Mesothelial cell of epicardium (in vitro differentiated cells): Measurements from ENCODE around the gene HSPA4L. TPM values are rescaled to one million over a fixed set of nuclear protein-coding genes. Genes with fewer than 3 reads are reported as not detected.

Experiments
- DNase-seq, 2 experiments: peaks; one replicate each; pipeline ENCODE4 v3.0.0; 2021; ENCODE audit warnings: low spot score in 2 of 2; ENCODE audit not compliant: unreplicated experiment in 2 of 2
- H3K27ac Mint-ChIP-seq: 2 replicates; pipeline ENCODE4 v1.8.0; 2021; ENCODE audit warnings: mixed read lengths
- H3K27me3 Mint-ChIP-seq: 2 replicates; pipeline ENCODE4 v1.8.0; 2021; ENCODE audit warnings: low read depth, mixed read lengths
- H3K36me3 Mint-ChIP-seq: 2 replicates; pipeline ENCODE4 v1.8.0; 2021; ENCODE audit warnings: mixed read lengths
- H3K4me1 Mint-ChIP-seq: 2 replicates; pipeline ENCODE4 v1.8.0; 2021; ENCODE audit warnings: mixed read lengths
- H3K4me3 Mint-ChIP-seq: 2 replicates; pipeline ENCODE4 v1.8.0; 2021; ENCODE audit warnings: mild to moderate bottlenecking, moderate library complexity, mixed read lengths
- H3K9me3 Mint-ChIP-seq: 2 replicates; pipeline ENCODE4 v1.8.0; 2021; ENCODE audit warnings: mixed read lengths
- total RNA-seq: library from RNA; stranded (reverse); gene quantifications from 3 replicates; pipeline ENCODE4 v1.2.1, GENCODE V29; 2021
- TF ChIP-seq, protein P1 (sequence below): fragments of 200-600 bp; sonication (generic); IDR thresholded peaks from one replicate; pipeline ENCODE4 v1.5.0; 2021; ENCODE audit warnings: antibody characterized with exemption; ENCODE audit not compliant: unreplicated experiment

Gene HSPA4L
- total RNA-seq, 1 donor from 2014 or later = 4.6 TPM

DNA sequence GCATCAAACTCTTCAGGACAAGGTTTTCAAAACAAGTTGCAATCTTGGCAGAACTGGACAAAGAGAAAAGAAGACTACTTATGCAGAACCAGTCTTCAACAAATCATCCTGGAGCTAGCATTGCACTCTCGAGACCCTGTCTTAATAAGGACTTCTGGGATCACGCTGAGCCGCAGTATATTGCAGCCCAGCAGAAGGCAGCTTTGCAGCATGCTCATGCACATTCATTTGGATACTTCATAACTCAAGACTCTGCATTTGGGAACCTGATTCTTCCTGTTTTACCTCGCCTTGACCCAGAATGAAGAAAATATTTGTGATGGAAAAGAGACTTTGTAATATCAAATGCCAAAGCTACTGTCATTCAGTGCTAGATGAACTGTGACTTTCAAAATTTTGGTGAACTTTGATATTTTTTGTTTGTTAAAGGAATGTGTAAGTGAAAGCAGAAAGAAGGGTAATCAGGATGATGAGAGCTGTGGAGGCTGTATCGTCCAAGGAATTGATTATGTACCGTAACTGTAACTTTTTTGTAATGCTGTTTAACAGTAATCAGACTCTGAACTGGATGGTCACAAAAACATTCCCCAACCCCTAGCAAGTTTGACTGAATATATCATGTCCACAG is 27.2 kb downstream of the HSPA4L start:
- H3K27ac Mint-ChIP-seq = no peak overlapping the region
- TF ChIP-seq, protein P1, sequence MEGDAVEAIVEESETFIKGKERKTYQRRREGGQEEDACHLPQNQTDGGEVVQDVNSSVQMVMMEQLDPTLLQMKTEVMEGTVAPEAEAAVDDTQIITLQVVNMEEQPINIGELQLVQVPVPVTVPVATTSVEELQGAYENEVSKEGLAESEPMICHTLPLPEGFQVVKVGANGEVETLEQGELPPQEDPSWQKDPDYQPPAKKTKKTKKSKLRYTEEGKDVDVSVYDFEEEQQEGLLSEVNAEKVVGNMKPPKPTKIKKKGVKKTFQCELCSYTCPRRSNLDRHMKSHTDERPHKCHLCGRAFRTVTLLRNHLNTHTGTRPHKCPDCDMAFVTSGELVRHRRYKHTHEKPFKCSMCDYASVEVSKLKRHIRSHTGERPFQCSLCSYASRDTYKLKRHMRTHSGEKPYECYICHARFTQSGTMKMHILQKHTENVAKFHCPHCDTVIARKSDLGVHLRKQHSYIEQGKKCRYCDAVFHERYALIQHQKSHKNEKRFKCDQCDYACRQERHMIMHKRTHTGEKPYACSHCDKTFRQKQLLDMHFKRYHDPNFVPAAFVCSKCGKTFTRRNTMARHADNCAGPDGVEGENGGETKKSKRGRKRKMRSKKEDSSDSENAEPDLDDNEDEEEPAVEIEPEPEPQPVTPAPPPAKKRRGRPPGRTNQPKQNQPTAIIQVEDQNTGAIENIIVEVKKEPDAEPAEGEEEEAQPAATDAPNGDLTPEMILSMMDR = no peak
- H3K9me3 Mint-ChIP-seq = no peaks in the 10 kb centered on the region
- no peak overlapping the region for H3K4me3 Mint-ChIP-seq
- peaks cover 2% of the 10 kb centered on the region for H3K36me3 Mint-ChIP-seq
- H3K4me1 Mint-ChIP-seq = no peaks in the 10 kb centered on the region
- no peak for DNase-seq
- H3K27me3 Mint-ChIP-seq = no peaks in the 10 kb centered on the region

DNA sequence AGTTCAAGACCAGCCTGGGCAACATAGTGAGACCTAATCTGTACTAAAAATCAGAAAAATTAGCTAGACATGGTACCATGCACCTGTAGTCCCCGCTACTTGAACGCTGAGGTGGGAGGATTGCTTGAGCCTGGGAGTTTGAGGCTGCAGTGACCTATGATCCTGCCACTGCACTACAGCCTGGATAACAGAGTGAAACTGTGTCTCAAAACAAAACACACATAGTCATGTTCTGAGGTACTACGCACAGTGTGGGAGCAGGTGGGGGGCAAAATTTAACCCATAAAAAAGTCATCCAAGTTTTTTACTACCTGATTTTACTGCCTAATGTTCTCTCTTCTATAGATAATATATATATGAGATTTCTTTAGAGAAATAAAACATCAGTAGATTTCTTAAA is 28.4 kb downstream of the HSPA4L start:
- no peak for DNase-seq
- TF ChIP-seq, protein P1 = no peak
- Mint-ChIP-seq H3K4me1 (no peaks in the 10 kb centered on the region), H3K27me3 (no peaks in the 10 kb centered on the region), H3K9me3 (no peaks in the 10 kb centered on the region), H3K36me3 (peaks cover 2% of the 10 kb centered on the region), H3K27ac (no peak overlapping the region), H3K4me3 (no peak overlapping the region)

DNA sequence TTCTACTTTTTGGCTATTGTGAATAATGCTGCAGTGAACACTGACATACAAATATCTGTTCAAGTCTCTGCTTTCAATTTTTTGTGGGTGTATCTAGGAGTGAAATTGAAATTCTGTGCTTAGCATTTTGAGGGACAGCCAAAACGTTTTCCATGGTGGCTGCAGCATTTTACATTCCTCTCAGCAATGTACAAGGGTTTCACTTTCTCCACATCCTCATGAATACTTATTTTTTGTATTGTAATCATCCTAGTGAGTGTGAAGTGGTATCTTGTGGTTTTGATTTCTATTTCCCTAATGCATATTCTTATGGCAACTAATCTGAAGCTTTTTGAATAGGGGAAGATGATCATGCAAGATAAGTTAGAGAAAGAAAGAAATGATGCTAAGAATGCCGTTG is 40.3 kb downstream of the HSPA4L start:
- Mint-ChIP-seq H3K9me3 (peaks cover 5% of the 10 kb centered on the region), H3K4me1 (no peaks in the 10 kb centered on the region), H3K36me3 (peaks cover 5% of the 10 kb centered on the region), H3K4me3 (no peak overlapping the region), H3K27me3 (no peaks in the 10 kb centered on the region), H3K27ac (no peak overlapping the region)
- DNase-seq = no peak
- TF ChIP-seq, protein P1 = no peak

DNA sequence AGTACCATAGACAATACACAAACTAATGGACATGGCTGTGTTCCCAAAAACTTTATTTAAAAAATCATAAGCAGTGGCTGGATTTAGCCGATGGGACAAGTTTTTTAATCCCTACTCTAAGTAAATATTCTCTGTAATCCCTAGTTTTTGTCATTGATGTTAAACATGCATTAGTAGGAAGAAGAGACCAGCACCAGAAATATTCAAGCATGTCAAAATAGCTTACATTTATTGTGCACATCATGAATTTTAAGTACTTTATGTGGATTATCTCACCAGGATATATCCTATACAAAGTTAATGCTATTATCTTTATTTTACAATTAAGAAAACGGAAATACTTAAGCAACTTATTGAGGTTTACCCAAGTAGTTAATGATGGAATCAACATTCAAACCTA is 46.0 kb downstream of the HSPA4L start:
- no peak for DNase-seq
- Mint-ChIP-seq H3K4me3 (no peak overlapping the region), H3K27ac (no peak overlapping the region), H3K9me3 (peaks cover 5% of the 10 kb centered on the region), H3K27me3 (no peaks in the 10 kb centered on the region), H3K36me3 (peaks cover 5% of the 10 kb centered on the region), H3K4me1 (no peaks in the 10 kb centered on the region)
- TF ChIP-seq, protein P1 = no peak

DNA sequence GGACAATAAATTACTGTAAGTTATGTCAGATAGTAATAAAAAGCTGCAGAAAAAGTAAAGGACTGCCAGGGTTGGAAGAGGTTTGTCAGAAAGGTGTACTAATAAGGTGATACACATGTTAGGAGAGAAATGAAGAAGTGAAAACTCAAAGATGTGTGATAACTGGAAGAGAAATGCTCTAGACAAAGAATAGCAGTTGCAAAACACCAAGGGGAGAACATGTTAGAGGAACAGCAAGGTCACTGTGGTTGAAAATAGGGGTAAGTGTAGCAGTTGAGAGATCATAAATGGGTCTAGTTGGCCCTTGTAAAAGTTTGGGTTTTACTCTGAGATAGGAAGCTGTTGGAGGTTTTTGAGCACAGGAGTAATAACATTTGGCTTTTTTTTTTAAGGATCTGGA is 46.9 kb downstream of the HSPA4L start:
- no peak for DNase-seq
- peaks cover 2% of the 10 kb centered on the region for H3K9me3 Mint-ChIP-seq
- H3K27me3 Mint-ChIP-seq = no peaks in the 10 kb centered on the region
- H3K4me1 Mint-ChIP-seq = no peaks in the 10 kb centered on the region
- H3K36me3 Mint-ChIP-seq = peaks cover 2% of the 10 kb centered on the region
- no peak overlapping the region for H3K4me3 Mint-ChIP-seq
- no peak overlapping the region for H3K27ac Mint-ChIP-seq
- TF ChIP-seq, protein P1 = no peak

DNA sequence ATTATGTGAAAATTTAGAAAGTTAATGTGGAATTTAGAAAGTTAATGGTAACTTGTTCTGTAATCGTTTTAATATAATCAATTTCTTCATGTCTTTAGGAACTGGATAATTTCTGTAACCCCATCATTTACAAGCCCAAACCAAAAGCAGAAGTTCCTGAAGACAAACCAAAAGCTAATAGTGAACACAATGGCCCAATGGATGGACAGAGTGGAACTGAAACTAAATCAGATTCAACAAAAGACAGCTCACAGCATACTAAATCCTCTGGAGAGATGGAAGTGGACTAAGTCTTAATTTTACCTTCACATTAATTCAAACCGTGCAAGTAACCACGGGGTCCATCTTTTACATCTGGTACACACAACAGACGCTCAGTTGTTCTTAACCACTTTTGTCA is 50.5 kb downstream of the HSPA4L start:
- Mint-ChIP-seq H3K4me3 (no peak overlapping the region), H3K4me1 (no peaks in the 10 kb centered on the region), H3K27ac (no peak overlapping the region), H3K36me3 (no peaks in the 10 kb centered on the region), H3K27me3 (no peaks in the 10 kb centered on the region), H3K9me3 (no peaks in the 10 kb centered on the region)
- TF ChIP-seq, protein P1 = no peak
- DNase-seq = no peak
